HK-2 (cell line): ENCODE data around the gene STK10.
A peak's percentile ranks its signal among the peaks of the same experiment; 100 is the strongest.

Experiments used
- DNase-seq: peaks from one replicate; pipeline ENCODE4 v3.0.0-alpha.2; 2018; ENCODE audit not compliant: unreplicated experiment

Gene STK10

DNA sequence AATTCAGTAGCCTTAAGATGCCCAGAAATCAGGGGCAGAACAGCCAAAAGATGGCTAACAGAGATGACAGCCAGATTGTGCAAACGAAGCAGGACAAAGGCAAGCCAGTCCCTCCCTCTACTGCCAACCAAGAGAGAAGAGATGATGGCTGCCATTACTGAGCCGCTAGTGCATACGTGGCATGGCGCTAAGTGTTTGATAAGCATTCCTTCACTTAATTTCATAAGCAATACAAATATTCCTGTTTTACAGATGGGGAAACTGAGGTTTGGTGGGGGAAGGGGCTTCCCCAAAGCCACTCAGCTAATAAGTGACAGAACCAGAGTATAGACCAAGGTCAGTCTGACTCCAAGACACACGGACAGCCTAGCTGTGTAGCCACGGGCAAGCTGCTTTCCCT, 44.1 kb downstream of the STK10 start:
- DNase-seq: no peak

DNA sequence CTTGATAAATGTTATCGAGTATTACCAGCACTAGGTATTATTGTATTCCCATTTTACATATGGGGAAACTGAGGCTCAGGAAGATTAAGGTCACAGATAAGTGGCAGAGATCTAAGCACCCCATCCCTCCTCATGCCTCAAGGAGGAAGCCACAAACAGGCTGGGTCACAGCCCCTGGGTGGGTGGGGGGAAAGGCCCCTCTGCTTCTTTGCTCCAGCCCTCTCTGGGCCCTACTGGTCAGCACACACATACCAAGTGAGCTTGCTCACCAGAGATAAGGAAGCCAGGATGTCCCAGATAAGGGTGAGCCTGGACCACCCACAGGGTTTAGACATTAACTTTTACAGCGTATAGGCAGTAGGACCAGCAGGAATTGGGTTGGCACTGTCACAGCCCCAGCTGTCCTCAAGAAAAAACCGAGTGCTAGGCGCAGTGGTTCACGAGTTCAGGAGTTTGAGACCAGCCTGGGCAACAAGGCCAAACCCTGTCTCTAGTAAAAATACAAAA, 45.3 kb downstream of the STK10 start:
- DNase-seq: no peak

DNA sequence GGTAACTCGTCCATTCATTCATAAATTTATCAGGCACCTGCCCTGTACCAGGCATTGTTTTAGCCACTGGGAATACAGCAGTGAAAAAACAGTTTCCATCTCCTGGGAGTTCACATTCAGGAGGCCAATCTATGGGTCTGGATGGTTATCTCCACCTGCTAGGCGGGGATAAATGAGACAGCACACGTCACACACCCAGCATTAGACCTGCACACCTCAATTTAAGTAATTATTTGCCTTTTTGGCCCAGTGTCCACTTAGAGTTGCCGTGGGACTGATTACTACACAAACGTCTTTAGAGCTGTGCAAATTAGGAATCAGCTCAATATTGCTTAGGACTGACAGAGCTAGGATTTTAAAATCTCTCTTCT, 46.1 kb downstream of the STK10 start:
- no peak for DNase-seq

DNA sequence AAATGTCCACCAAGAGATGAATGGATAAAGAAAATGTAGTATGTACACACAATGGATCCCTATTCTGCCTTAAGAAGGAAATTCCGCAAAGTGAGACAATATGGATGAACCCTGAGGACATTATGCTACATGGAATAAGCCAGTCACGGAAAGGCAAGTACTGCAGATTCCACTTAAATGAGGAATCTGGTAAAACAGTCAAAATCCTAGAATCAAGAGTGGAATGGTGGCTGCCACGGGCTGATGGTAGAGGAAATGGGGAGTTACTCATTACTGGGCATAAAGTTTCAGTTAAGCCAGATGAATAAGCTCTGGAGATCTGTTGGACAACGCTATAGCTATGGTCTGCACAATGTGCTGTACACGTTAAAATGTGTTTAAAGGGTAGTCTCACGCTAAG, 47.2 kb downstream of the STK10 start:
- no peak for DNase-seq

DNA sequence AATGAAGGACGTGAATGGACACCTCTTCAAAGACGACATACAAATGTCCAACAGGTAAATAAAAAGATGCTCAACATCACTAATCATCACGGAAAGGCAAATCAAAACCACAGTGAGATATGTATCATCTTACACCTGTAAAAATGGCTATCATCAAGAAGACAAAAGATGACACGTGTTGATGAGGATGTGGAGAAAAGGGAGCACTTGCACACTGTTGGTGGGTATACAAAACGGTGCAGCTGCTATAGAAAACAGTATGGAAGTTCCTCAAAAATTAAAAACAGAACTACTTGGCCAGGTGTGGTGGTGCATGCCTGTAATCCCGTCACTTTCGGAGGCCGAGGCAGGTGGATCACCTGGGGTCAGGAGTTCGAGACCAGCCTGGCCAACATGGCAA, 47.9 kb downstream of the STK10 start:
- DNase-seq: no peak

DNA sequence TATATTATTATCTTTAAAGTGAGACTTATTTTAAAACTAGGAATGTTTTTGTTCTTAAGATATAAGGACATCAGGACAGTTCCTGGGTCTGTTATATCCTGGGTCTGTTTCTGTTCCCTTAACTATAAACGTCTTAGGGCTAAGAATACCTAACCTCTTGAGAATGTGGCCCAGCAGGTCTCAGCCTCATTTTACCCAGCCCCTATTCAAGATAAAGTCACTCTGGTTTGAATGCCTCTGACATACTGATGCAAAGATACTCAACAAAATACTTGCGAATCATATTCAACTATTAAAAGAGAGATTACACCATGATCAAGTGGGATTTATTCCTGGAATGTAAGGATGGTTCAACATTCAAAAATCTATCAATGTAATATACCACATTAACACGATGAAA, 51.0 kb downstream of the STK10 start:
- DNase-seq: no peak

DNA sequence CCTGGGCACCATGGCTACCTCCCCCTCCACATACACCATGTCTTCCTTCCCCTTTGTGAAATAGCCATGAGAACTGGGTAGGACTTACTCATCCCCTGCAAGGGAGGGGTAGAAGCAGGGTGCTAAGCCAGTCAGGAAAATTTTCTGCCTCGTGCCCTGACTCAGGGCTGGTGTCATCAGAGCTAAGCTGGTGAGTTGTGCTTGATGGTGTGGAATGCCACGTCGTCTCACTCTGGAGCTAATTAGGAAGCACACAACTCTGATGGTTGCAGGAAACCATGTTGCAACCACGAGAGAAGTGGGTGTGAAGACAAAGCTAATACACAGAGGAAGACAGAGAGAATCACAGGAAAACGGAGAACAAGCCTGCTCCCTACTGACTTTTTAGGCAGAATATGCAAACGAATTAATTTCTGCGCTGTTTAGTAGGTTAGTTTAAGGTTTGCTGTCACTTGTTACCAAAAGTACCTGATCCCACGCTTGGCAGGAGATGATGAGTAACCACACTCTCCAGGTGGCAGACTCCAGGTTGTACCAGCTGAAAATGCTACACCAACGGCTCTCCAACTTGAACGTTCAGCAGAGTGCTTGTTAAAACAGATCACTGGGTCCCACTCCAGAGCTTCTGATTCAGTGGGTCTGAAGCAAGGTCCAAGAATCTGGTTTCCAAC, 54.5 kb downstream of the STK10 start:
- DNase-seq: peak; percentile 73

DNA sequence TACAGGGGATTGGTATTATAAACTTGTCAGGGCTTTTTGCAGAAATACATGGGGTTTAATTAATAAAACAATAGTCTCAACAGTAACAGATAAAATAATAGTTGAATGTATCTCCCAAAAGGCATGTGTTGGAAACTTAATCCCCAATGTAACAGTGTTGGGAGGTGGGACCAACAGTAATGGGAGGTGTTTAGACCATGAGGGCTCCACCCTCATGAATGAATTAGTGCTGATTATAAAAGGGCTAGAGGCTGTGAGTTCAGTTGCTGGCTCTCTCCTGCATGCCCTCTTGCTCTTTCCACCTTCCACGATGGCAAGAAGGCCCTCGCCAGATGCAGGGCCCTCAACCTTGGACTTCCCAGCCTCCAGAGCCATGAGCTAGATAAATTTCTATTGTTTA, 56.3 kb downstream of the STK10 start:
- no peak for DNase-seq

DNA sequence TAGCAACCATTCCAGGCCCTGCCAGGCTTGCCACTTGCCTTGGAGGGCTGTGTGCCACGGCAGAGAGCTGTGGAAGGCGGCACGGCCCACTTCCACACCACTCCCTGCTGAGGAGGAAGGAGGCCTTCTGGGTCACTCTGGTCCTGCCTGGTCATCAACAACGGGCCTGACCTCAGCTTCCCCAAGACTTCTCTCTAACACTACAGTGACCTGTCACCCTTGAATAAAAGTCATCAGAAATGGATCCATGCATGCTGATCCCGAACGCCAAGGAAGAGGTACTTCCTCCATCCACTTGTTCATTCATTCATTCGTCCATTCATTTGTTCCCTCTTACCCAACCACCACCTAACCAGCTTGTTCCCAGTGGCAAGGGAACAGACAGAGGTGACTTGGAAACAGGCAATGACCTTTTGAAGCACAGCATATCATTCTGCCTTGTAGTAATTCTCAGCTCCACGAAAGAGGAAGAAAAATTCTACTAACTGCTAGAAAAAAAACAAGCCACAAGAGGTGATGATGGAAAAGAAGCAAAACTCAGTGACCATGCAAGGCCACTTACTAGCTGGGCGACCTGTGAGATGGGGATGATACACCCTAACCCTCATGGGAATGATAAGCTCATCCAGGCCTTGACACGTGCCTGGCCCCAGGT, 58.6 kb downstream of the STK10 start:
- DNase-seq: no peak

DNA sequence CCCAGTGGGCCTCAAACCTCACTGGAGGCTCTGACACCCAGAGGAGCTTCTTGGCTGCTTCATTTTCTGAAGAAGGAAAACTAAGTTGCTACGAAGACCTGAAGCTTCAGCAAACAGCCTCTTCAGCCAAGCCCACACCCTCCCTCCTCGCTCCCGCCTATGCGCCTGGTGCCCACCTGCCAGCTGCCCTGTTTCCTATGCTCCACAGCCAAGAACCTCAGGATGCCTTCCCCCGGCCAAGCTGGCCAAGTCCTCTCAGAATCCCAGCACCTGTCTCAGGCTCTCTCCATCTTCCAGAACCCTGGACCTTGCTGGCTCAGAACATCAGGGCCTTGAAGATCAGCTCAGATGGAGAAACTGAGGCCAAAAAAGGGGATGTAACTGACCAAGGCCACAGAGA, 60.4 kb downstream of the STK10 start:
- DNase-seq: no peak

DNA sequence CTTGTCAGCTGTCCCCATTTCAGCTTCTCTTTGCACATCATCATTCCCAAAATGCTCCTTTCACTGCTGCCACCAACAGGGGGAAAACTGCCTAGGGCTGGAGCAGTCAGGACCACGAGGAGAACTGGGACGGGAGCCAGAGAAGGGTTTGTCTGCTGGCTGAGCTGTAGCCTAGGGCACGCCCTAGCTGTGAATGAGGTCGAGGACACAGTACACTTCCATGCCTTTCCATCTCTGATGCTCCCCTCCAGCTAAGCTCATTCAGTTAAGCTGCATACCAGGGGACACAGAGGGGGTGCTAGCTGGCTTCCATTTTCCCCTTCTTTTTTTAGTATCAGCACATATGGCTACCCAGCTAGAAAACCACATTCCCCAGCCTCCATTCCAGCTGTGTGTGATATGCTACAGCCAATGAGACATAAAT, 64.7 kb downstream of the STK10 start:
- DNase-seq: no peak

DNA sequence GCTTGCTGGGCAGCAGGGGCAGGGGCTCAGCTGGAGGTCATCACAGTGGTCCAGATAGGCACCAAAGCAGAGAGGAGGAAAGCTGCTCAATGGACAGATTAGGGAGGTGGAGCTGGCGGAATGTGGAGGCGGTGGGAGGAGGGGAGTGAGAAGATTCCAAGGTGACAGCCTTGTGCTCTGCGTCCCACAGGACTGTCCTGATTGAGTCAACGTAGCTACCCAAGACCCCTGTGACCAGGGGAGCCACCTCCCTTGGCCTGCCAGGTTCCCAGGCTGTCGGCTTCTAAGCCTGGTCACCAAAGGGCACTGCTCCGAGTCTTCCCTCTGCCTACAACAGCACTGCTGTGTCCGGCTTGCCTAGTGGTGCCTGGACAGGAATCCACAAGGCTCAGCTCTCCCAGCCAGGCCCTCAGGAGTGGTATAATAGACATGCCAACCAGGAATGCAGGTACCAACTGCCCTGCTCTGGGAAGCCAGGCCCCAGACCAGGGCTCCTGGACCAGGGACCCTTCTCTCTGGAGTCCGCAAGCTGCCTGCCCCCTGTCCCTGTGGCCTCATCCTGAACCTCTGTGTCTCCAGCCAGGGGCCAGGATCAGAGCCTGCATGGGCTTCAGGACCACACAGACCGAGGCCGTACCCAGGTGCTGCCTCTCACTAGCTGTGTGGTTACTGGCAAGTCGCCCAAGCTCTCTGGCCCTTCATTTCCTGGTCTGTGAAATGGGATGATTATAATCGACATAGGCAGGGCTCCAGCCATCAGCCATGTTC, 67.9 kb downstream of the STK10 start:
- DNase-seq: no peak

DNA sequence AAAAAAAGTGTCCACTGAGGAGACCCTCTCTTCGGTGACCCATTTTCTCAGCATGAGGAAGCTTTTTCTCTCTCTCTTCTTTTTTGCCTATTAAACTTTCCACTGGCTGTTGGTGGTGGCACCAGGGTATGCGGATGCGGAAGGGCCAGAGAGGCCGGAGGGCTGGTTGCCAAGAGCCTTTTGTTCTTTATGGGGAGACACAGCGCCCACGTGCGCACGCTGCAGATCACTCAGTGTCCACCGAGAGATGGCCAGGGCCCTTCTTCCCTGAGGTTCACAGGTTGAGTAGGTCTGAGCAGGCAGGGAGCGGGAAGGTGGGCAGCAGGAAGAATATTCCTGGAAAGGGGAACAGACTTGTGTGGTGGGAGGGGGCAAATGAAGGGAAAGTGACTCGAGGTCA, 69.1 kb downstream of the STK10 start:
- no peak for DNase-seq

DNA sequence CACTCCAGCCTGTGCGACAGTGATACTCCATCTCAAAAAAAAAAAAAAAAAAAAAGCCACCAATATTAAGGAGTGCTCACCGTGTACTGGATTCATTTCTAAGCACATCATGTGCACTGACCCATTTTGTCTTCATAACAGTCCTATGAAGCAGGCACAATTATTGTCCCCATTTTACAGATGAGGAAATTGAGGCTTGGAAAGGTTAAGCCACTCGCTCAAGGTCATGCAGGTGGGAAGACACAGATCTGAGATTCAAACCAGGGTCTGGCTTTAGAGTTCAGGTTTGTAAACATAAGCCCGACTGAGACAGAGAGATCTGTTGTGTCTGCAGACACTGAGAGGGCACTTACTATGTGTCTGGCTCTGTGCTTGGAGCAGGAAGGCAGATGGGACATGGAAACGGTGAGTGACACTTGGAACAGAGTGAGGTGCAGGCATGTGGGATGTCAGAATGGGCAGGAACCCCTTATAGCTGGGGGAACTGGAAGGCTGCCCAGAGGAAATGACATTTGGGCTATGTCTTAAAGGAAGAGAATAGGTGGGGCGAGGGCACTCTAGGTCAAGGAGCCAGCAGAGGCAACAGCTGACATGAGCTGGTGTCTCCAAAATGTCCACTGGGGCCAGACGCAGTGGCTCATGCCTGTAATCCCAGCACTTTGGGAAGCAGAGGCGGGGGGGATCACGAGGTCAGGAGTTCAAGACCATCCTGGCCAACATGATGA, 69.9 kb downstream of the STK10 start:
- DNase-seq: no peak

DNA sequence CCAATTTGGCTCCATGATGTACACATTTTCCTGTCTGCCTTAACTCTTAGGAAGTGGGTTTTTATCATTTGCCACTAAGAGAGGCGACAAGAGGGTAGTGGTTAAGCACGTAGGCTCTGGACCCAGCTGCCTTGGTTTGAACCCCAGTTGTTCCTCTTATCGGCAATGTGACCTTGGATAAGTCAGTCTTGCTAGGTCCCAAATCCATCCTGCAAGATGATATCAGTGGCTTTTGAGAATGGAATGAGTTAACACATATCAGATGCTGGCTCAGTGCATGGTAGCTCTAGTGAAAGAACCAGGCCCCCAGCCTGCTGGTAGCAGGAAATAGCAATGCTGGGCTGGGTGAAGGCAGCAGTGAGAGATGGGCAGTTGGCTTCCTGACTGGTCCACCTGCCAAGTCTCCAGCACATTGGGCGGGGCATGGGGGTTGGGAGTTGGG, 72.5 kb downstream of the STK10 start:
- no peak for DNase-seq

DNA sequence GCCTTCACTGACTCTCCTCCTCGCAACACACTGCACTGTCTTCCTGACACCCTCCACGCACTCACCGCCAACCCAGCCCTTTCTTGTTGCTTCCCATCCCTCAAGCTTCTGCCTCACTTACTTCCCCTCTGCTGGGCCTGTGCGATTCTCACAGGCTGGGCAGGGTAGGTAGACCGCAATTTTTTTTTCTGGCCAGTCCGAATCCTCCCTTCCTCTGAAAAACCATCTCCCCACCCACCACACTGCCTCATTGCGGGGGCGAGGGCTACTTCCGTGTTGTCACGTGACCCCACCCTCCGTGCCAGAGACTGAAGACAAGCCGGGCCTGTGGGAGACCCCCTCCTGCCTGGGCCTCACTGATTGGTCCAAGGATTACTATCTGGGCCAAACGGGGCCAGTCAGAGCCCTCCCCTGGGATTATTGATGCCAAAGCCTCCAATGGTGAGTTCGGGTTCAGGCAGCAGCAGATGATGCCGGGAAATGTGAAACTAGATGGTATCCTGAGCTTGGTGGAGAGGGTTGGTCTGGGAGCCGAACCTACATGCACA, 73.1 kb downstream of the STK10 start:
- DNase-seq: no peak

DNA sequence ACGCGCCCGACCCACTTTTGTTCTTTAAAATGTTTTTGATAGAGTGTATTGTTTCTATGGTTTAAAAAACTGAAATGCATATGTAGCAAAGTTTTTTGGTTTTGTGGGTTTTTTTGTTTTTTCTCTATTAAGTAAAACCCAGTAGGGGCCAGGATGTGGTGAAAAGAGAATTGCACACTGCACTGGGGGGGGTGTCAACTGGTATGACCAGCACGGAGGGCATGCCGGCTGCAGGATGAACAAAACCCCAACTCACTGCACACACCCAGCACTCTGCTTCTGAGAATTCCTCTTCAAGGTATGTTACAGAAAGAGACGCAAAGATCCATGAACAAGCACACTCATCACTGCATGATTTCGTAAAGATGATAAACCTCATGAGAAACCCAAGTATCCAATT, 75.0 kb downstream of the STK10 start:
- DNase-seq: no peak

DNA sequence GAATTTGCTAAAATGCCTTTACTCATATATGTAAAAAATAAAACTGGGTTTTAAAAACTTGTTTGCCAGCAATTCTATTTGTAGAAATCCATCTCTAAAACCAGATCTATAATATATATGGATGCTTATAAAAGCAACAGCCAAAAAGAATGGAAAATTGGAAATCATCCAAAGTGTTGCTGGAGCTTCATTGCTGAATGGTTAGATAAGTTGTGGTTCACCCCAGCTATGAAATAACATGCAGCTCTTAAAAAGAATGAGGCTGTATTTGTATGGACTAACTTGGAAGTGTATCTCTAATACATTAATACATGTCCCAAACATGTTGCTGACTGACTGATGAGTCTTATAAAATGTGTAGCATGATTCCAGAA, 76.2 kb downstream of the STK10 start:
- no peak for DNase-seq

DNA sequence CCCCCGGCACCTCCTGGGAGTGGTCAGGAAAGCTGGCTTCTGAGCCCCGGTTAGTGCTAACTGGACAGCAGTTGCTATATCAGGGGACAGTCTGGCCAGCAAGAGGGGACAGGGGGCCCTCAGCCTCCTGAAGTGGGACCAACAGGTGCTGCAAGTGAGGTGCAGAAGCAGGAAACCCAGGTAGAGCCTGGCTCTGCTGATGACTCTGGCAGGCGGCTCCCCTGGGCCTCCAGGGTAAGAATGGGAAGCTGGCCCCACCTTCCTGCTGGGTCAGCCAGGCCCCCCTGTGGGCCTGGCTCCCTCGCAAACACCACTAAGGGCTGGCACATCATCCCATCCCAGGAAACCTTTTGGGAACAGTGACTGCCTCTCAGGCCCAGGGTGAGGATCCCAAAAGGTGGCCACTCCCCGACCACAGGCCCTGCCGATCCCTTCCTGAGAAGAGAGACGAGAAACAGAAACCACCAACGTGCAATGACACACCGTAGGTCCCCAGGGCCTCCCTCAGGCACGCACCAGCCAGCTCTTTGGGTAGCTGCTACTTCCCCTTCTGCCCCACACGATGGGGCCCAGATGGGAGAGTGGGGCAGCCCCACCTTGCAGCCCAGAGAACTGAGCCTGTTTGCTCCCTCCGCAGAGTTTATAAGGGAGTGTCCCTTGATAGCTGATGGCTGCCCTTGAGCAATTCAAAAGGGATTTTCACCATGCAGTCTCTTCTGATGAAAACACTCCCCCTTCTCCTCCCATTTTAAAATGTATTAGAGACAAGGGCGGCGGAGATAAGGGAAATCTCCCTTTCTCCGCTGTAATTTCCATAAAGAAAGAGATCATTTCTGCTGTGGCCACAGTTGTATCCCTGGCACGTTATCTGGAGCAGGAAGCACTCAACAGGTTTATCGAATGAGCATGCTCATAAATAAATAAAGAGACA, 76.8 kb downstream of the STK10 start:
- DNase-seq: no peak

DNA sequence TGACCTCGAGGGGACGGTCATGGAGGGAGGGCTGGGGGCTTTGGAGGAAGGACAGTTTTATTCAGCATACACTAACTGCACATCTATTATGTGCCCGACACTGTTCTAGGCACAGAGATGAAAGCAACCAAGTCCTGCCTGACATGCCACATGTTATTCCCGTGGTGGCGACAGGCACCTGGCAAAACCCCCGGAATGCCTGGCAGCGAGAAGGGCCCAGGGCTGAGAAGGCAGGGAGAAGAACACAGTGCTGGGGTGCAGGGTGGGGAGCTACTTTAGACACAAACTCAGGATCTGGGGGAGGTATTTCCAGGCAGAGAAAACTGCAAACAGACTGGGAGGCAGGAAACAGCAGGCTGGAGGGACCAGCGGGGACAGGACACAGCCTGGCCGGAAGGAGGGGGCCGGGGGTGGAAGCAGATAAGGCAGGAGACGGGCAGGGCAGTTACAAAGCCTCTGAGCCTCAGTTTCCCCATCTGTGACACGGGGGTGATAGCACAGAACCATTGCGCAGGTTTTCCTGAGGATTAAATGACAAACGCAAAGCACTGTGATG, 77.7 kb downstream of the STK10 start:
- no peak for DNase-seq

DNA sequence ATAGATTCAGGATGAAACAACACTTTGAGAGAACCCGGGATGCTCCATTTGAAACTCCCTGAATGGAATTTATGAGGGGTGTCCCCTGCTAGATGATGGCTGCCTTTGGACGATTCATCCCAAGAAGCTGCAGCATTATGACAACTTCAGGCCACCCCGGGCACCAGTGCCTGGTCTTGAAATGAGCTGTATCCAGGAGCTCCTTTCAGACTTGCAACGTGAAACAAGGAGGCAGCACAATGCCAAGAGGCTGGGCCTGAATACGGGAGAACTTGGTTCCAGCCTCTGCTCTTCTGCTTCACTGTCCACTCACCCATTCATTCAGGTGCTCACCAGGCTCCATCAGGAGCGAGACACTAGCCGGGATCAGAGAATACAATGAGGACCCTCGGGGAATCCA, 78.3 kb downstream of the STK10 start:
- DNase-seq: no peak
